SK-N-MC (cell line): ENCODE results near the gene ANKRD53.

Source experiments
- EZH2 ChIP-seq: fragments of 200-600 bp; sonication (generic); IDR thresholded peaks from one replicate; pipeline ENCODE4 v1.6.1; 2017; ENCODE audit warnings: antibody characterized with exemption
- FOXP2 ChIP-seq: optimal IDR thresholded peaks from 2 replicates; pipeline ENCODE3; 2011; ENCODE audit warnings: mild to moderate bottlenecking, moderate library complexity; ENCODE audit not compliant: insufficient read depth; ENCODE audit errors: extremely low read length, control extremely low read depth
- POLR2AphosphoS5 ChIP-seq: IDR thresholded peaks from 2 replicates; pipeline ENCODE4 v1.6.1; 2012; ENCODE audit warnings: mild to moderate bottlenecking, low read depth, low read length, borderline replicate concordance

GRCh38 chr2:70949086-70949485 is 29.3 kb upstream of the ANKRD53 start:
- no peak for TF ChIP-seq FOXP2
- no peak for TF ChIP-seq EZH2
- no peak for TF ChIP-seq POLR2AphosphoS5
